ENCODE measurements around the gene KRT2. TPM values are rescaled to one million over a fixed set of nuclear protein-coding genes. Genes with fewer than 3 reads are reported as not detected.

KRT2 gene
- total and polyA plus RNA-seq, 2 donors (not counting 1 experiment from before 2014, with no cell fraction given), result 0.04 TPM; not detected in 1

DNA sequence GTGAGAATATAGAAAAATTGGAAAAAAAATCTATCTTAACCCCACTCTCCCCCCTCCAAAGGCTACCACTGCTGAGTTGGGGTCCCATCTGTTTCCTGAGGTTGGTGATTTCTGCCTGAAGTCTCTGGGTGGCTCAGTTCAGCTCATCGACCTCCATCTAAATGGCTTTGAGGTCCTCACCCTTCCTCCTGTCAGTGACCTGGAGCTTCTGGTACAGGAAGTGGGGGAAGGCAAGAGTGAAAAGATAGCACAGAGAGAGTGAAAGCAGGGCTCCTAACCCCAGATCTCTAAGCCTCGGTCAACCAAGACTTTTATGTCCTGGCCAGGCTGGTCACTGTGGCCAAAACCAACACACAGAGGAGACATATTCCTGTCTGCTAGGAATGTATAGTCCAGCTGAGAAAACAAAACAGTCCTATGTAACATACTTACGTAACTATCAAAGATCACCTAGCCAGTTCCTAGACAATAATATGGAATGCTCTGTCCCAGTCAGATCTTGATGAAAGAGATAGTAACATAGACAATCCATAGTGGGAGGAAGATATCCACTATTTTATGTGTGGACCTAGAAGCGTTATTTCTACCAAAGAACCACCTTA, 21.3 kb downstream of the KRT2 start:
- H3K36me3 ChIP-seq (replicated peaks in 1 of 2; ENCODE audit: control extremely low read depth in 1 of 2, control insufficient read depth in 1 of 2, extremely low read depth in 1 of 2, insufficient read depth in 2 of 2, low read length in 1 of 2), result no peaks in the 10 kb centered on the region
- Mint-ChIP-seq H3K4me1 (no peaks in the 10 kb centered on the region), H3K27ac (no peak overlapping the region), H3K4me3 (no peak overlapping the region), H3K9me3 (ENCODE audit: insufficient read depth) (no peaks in the 10 kb centered on the region), H3K27me3 (peaks cover 18% of the 10 kb centered on the region)
- H3K27ac ChIP-seq (ENCODE audit: low read length in 2 of 2), result no peak overlapping the region
- no peak overlapping the region for H2AFZ ChIP-seq (ENCODE audit: insufficient read depth, low read depth, low read length, poor library complexity, severe bottlenecking)
- H3K4me2 ChIP-seq (replicated peaks; ENCODE audit: low read depth, low read length, poor library complexity, severe bottlenecking), result no peak overlapping the region
- H3K79me2 ChIP-seq (ENCODE audit: control insufficient read depth, insufficient read depth, low read length), result no peaks in the 10 kb centered on the region
- H3K27me3 ChIP-seq (replicated peaks in 1 of 4; ENCODE audit: control extremely low read depth in 1 of 4, control insufficient read depth in 3 of 4, insufficient read depth in 4 of 4, low read length in 3 of 4), result peaks cover 0 to 5% (median 1%) of the 10 kb centered on the region in 4 experiments
- 0% methylated on average over 1 of the region's 4 CpGs for WGBS (ENCODE audit: insufficient coverage)
- ChIA-PET CTCF (no interaction called here), POLR2A (no interaction called here)
- TF ChIP-seq, protein P1, sequence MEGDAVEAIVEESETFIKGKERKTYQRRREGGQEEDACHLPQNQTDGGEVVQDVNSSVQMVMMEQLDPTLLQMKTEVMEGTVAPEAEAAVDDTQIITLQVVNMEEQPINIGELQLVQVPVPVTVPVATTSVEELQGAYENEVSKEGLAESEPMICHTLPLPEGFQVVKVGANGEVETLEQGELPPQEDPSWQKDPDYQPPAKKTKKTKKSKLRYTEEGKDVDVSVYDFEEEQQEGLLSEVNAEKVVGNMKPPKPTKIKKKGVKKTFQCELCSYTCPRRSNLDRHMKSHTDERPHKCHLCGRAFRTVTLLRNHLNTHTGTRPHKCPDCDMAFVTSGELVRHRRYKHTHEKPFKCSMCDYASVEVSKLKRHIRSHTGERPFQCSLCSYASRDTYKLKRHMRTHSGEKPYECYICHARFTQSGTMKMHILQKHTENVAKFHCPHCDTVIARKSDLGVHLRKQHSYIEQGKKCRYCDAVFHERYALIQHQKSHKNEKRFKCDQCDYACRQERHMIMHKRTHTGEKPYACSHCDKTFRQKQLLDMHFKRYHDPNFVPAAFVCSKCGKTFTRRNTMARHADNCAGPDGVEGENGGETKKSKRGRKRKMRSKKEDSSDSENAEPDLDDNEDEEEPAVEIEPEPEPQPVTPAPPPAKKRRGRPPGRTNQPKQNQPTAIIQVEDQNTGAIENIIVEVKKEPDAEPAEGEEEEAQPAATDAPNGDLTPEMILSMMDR (IDR thresholded peaks at IDR 0.05), result no peak
- TF ChIP-seq EZH2 (IDR thresholded peaks at IDR 0.05; ENCODE audit: borderline replicate concordance, insufficient read depth, low read depth, low read length, poor library complexity, severe bottlenecking), result no peak
- DNase-seq (no peak), ATAC-seq (ENCODE audit: low read depth) (no peak)
- no peak overlapping the region for H3K4me3 ChIP-seq (ENCODE audit: control extremely low read depth in 1 of 5, extremely low read depth in 1 of 5, insufficient read depth in 1 of 5, low read depth in 2 of 5, low read length in 4 of 5)
- intact Hi-C loops (cut with micrococcal nuclease), result no loop called here
- H3K4me1 ChIP-seq (ENCODE audit: control insufficient read depth in 2 of 2, insufficient read depth in 2 of 2, low read length in 2 of 2), result no peaks in the 10 kb centered on the region
- no peak overlapping the region for H3K9ac ChIP-seq (ENCODE audit: low read length)
- no peaks in the 10 kb centered on the region for H3K9me3 ChIP-seq (ENCODE audit: control extremely low read depth in 1 of 3, control insufficient read depth in 2 of 3, insufficient read depth in 1 of 3, low read length in 2 of 3)
- H4K20me1 ChIP-seq (ENCODE audit: control insufficient read depth, insufficient read depth, low read length, poor library complexity, severe bottlenecking), result no peaks in the 10 kb centered on the region

DNA sequence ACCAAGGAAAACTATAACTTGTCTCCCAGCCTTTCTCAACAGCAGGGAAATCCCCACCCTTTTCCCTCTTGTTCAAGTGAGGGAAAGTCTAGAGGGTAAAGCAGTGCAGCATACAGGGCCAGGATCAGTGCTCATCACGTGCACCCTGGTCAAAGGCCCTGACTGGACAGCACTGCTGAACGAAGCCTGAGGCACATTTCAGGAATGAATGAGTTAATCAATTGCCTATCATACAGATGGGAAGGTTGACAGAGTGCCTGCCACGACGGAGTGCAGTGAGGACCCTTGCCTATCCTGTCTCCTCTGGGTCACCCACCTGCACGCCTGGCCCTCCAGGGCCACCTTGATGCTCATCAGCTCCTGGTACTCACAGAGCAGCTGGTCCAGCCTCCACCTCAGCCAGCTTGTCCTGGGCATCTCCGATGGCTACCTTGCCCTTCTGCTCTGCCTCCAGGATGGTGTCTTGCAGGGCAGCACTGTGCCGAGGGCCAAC, 22.0 kb downstream of the KRT2 start:
- H3K27ac ChIP-seq (ENCODE audit: low read length in 2 of 2), result no peak overlapping the region
- WGBS (ENCODE audit: insufficient coverage), result 80% methylated on average over 6 of the region's 7 CpGs
- intact Hi-C loops (cut with micrococcal nuclease), result no loop called here
- H3K4me2 ChIP-seq (replicated peaks; ENCODE audit: low read depth, low read length, poor library complexity, severe bottlenecking), result no peak overlapping the region
- ChIA-PET POLR2A (no interaction called here), CTCF (no interaction called here)
- H3K4me1 ChIP-seq (ENCODE audit: control insufficient read depth in 2 of 2, insufficient read depth in 2 of 2, low read length in 2 of 2), result no peaks in the 10 kb centered on the region
- H3K4me1 Mint-ChIP-seq, result no peaks in the 10 kb centered on the region
- H3K79me2 ChIP-seq (ENCODE audit: control insufficient read depth, insufficient read depth, low read length), result no peaks in the 10 kb centered on the region
- H3K36me3 ChIP-seq (replicated peaks in 1 of 2; ENCODE audit: control extremely low read depth in 1 of 2, control insufficient read depth in 1 of 2, extremely low read depth in 1 of 2, insufficient read depth in 2 of 2, low read length in 1 of 2), result no peaks in the 10 kb centered on the region
- H3K9me3 Mint-ChIP-seq (ENCODE audit: insufficient read depth), result no peaks in the 10 kb centered on the region
- H3K4me3 Mint-ChIP-seq, result no peak overlapping the region
- H3K27me3 ChIP-seq (replicated peaks in 1 of 4; ENCODE audit: control extremely low read depth in 1 of 4, control insufficient read depth in 3 of 4, insufficient read depth in 4 of 4, low read length in 3 of 4), result peaks cover 0 to 5% (median 1%) of the 10 kb centered on the region in 4 experiments
- no peak for ATAC-seq (ENCODE audit: low read depth)
- H3K27me3 Mint-ChIP-seq, result peaks cover 20% of the 10 kb centered on the region
- no peaks in the 10 kb centered on the region for H4K20me1 ChIP-seq (ENCODE audit: control insufficient read depth, insufficient read depth, low read length, poor library complexity, severe bottlenecking)
- no peak for DNase-seq
- no peaks in the 10 kb centered on the region for H3K9me3 ChIP-seq (ENCODE audit: control extremely low read depth in 1 of 3, control insufficient read depth in 2 of 3, insufficient read depth in 1 of 3, low read length in 2 of 3)
- TF ChIP-seq, protein P1 (IDR thresholded peaks at IDR 0.05), result no peak
- no peak for TF ChIP-seq EZH2 (IDR thresholded peaks at IDR 0.05; ENCODE audit: borderline replicate concordance, insufficient read depth, low read depth, low read length, poor library complexity, severe bottlenecking)
- H3K27ac Mint-ChIP-seq, result no peak overlapping the region
- no peak overlapping the region for H2AFZ ChIP-seq (ENCODE audit: insufficient read depth, low read depth, low read length, poor library complexity, severe bottlenecking)
- H3K4me3 ChIP-seq (ENCODE audit: control extremely low read depth in 1 of 5, extremely low read depth in 1 of 5, insufficient read depth in 1 of 5, low read depth in 2 of 5, low read length in 4 of 5), result no peak overlapping the region
- H3K9ac ChIP-seq (ENCODE audit: low read length), result no peak overlapping the region

Measured in B cell (primary cell).